Dedifferentiated amniotic fluid mesenchymal stem cell (primary cell): Measurements from ENCODE around the gene ABHD3.
"Not testable (repeated sequence)": the region's sequence is repeated elsewhere in the genome, so short reads cannot be mapped to it uniquely, and the experiment has no call there.

ENCODE experiments used
- DNase-seq: peaks from one replicate; pipeline ENCODE4 v3.0.0-alpha.2; 2016; ENCODE audit errors: extremely low spot score

The ABHD3 gene

DNA sequence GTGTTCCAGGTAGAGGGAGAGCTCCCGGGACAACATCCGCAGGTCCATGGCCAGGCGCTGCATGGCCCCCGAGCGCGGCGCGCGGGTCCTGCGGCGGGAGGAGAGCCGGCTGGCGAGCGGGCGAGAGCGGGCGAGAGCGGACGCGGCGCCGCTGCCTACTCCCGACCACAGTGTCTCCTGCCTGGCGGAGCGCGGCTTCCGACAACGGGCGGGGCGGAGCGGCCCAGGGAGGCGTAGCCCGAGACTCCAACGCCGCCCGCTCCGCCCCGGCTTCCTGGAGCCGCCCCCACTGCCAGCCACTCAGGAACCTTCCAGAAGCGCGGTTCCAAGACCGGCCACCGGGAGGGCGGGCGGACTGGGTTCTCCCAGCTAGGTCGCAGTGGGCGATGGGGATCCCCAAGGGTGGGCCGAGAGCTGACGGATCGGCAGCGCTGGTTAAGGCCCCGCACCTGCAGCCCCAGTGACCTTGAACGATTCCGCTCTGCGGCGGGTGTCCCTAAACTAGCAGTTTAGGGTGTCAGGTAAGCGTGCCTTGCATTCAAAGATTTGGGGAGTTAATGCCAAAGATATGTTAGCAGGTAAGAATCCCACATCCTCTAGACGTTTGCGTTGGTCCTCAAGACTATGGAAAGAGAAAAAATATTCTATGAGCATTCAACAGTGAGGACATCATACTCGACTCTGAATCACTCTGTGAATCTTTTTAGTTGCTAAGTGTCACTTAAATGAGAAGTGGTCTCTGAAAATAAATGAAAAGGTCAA lies at the start of gene ABHD3:
Gene ABHD3 (minus strand): TSS at position 172 of the 762 bp plus-strand sequence. CDS start 109 bp downstream, at position 63.
- DNase-seq = peak; percentile 82

DNA sequence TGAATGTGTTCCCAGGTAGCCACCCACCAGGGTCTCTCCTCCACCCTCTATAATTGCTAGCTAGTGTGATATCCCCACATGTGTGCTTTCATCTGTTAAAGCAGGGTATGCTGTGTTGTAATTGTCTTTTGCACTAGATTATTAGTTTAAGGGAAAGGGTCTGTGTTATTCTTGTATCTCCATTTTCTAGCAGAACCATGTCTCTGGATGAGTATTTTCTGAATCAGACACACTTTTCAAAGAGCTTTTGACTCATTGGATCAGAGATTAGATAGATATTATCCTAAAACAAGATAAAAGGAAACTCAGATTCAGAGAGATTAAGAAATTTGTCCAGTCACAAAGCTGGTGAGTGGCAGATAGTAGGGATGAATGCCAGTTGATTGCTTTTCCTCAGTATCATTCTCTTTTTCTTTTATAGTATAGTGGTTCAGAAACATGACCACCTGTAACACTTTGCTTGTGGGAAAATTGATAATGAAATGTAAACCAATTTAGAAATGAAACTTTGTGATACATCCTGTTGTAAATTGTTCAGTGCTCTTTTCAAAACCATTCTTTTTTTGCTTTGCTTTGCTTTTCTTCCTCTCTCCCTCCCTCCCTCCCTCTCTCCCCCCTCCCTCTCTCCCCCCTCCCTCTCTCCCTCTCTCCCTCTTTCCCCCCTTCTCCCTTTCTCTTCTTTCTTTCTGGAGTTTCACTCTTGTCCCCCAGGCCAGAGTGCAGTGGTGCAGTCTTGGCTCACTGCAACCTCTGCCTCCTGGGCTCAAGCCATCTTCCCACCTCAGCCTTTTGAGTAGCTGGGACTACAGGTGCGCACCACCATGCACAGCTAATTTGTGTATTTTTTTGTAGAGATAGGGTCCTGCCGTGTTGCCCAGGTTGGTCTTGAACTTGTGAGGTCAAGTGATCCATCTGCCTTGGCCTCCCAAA lies 43.5 kb upstream of the ABHD3 start:
- no peak for DNase-seq

GRCh38 chr18:21747268-21747667 lies 42.7 kb upstream of the ABHD3 start:
- DNase-seq = no peak

- no peak for DNase-seq
Measured at GRCh38 chr18:21745231-21745630, 40.7 kb upstream of the ABHD3 start.

- no peak for DNase-seq
Measured at GRCh38 chr18:21743166-21743832, 38.7 kb upstream of the ABHD3 start.

DNA sequence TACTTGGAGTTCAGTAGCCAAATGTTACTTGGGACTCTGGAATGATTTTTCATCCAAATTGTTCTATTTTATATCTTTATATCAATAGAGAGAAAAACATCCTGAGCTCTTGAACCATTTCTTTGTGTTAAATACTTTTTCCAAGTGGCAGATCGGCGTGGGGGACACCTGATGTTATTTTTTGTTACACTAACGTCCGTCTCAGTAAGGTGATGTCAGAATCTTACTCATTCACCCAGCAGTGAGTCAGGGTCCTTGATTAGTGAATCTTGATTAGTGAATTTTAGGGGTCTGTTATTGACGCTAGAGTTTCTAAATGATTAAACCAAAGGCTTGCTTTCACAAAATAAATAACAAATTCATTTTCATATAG lies 37.7 kb upstream of the ABHD3 start:
- no peak for DNase-seq

GRCh38 chr18:21741562-21742314 lies 37.2 kb upstream of the ABHD3 start:
- no peak for DNase-seq

DNA sequence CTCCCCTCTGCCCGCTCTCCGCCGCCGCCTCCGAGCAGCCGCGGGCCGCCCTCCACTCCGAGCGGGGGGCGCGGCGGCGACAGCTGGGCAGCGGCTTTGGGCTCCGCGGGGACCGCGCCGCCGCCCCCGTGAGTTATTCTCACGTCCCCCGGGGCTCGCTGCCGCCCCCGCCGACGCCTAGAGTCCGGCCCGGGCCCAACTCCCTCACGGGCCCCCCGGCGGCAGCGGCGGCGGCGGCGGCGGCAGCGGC lies 36.7 kb upstream of the ABHD3 start:
- no peak for DNase-seq

DNA sequence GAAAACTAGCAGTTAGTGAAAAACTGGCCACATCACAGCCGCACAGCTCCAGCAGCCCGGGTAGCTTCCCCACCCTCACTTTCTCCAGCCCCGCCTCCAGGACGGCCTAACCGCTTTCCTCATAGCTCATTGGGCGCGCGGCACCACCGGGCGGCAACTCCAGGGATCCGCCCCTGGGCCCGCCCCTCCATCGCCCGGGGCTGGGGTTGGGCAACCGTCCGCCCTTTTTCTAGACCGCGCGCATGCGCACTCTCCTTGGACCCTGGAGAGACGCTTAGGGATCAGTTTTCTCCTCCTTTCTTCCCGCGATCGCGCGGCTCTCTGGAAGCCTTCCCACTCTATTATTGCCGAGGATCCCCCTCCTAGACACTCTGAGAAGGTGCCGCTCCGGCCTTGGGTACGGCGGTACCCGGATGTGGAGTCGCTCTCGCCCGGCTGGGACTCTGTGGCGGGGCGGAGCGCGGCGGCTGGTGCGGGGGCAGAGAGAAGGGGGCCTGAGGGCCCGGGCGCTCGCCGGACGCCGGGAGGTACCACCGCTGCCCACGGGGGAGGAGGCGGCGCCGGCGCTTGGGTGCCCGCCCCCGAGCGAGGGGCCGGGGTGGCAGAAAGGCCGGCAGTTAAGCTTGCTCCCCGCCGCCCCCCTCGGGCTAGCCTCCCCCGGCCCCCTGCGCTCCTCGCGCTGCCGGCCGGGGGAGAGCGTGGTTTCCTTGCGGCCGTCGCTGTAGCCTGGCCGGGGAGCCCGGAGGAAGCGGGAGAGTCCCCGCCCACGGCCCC lies 36.2 kb upstream of the ABHD3 start, which contains the start of gene MIB1:
Gene MIB1 (plus strand): TSS at position 255 of the 774 bp plus-strand sequence. CDS start 792 bp downstream, outside the sequence.
- DNase-seq = peak; percentile 98

GRCh38 chr18:21739604-21740537 lies 35.3 kb upstream of the ABHD3 start:
- no peak for DNase-seq

DNA sequence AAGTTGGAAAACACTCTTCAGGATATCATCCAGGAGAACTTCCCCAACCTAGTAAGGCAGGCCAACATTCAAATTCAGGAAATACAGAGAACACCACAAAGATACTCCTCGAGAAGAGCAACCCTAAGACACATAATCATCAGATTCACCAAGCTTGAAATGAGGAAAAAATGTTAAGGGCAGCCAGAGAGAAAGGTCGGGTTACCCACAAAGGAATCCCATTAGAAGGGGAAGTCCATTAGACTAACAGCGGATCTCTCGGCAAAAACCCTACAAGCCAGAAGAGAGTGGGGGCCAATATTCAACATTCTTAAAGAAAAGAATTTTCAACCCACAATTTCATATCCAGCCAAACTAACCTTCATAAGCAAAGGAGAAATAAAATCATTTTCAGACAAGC lies 32.4 kb upstream of the ABHD3 start:
- DNase-seq = not testable (repeated sequence)

GRCh38 chr18:21735452-21736015 lies 31.0 kb upstream of the ABHD3 start:
- no peak for DNase-seq

GRCh38 chr18:21733011-21733410 lies 28.4 kb upstream of the ABHD3 start:
- DNase-seq = no peak

GRCh38 chr18:21727702-21728101 lies 23.1 kb upstream of the ABHD3 start:
- DNase-seq = no peak

DNA sequence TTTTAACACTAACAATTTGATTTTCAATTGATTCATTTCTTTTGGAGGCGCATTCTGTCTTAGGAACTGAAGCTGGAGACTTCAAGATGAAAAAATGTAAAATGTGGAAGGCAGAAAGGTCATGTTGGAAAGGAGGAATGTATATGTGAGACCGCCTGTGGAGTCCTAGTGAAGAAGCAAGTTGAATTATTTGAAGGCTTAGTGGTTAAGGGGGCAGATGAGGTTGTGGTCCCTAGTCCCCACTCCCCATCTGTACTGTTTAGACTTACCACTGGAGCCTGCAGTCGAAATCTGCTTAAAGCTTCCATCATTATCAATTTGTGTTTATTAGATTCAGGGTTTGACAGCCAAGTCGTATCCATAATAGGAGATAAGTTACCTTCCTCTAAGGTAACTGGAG lies 20.6 kb upstream of the ABHD3 start:
- DNase-seq = no peak

DNA sequence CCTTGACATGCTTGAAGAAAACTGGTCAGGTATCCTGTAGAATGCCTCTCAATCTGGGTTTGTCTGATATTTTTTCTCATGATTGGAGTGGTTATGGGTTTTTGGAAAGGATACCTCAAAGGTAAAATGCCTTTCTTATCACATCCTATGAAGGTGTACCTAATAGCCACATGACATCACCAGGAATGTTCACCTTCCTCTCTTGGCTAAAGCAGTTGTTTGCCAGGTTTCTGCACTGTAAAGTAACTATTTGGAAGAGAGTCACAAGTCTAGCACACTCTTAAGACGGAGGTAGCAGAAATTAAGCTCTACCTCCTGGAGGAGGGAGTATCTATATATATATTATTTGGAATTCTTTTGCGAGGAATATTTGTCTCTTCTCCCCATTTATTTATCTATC lies 18.1 kb upstream of the ABHD3 start:
- no peak for DNase-seq

- no peak for DNase-seq
Measured at GRCh38 chr18:21714474-21714873, 9.9 kb upstream of the ABHD3 start.

GRCh38 chr18:21707130-21707529 lies 2.6 kb upstream of the ABHD3 start:
- DNase-seq = not testable (repeated sequence)

- no peak for DNase-seq
Measured at GRCh38 chr18:21706386-21706865, 1.9 kb upstream of the ABHD3 start.
